HepG2 (cell line): ENCODE data around the gene TGFA. TPM values are rescaled to one million over a fixed set of nuclear protein-coding genes. Genes with fewer than 3 reads are reported as not detected.

ENCODE experiments used
- ATAC-seq: fragments of 200-7000 bp; cut with Tn5 transposase; 3 replicates; pipeline ENCODE4 v1.9.1; 2020; ENCODE audit warnings: mild to moderate bottlenecking, moderate library complexity
- BruUV-seq: library from RNA; stranded (reverse); fragments of 400-500 nt; replicated peaks from 2 replicates; lab custom pipeline; 2021; lab: Mats Ljungman, UMichigan
- CTCF ChIA-PET: fragments of 300-600 bp; formaldehyde crosslinking; extraction: SDS; loops from one replicate; lab custom pipeline; 2021; ENCODE audit warnings: low total read pairs, inconsistent platforms, low intra/inter-chr PET ratio; lab: Yijun Ruan, JAX
- POLR2A ChIA-PET: fragments of 350-600 bp; sonication (Branson Sonifier 250); formaldehyde crosslinking; loops from one replicate; lab custom pipeline; 2020; ENCODE audit warnings: antibody characterized with exemption, inconsistent platforms; lab: Yijun Ruan, JAX
- DNase-seq: peaks from one replicate; pipeline ENCODE4 v3.0.0-alpha.2; 2015; ENCODE audit warnings: low spot score
- FAIRE-seq: peaks from 3 replicates; lab custom pipeline; 2011; peaks lifted over from hg19 to GRCh38; lab: Jason Lieb, UNC
- H2AFZ ChIP-seq: one replicate; pipeline ENCODE4 v1.6.1; 2011; ENCODE audit warnings: low read length, inconsistent platforms
- H3K27ac ChIP-seq: fragments of 300-600 bp; 3 replicates; pipeline ENCODE4 v1.8.0; 2011; ENCODE audit warnings: mixed run types, mild to moderate bottlenecking, mixed read lengths, low read length, inconsistent platforms; ENCODE audit not compliant: insufficient read depth; ENCODE audit errors: extremely low read length
- H3K27me3 ChIP-seq, 2 experiments: fragments of 200-600 bp in 1 of 2; 2 replicates in 1 of 2; 3 replicates in 1 of 2; pipeline versions ENCODE4 v1.6.0 to v1.8.0; 2011; ENCODE audit warnings: low read length in 2 of 2, mild to moderate bottlenecking in 2 of 2, moderate library complexity in 2 of 2, inconsistent platforms in 1 of 2; ENCODE audit not compliant: insufficient read depth in 2 of 2, control insufficient read depth in 1 of 2
- H3K36me3 ChIP-seq, 2 experiments: fragments of 200-600 bp in 1 of 2; replicated peaks in 1 of 2; 2 replicates in 1 of 2; 3 replicates in 1 of 2; pipeline versions ENCODE4 v1.5.1 to v1.8.0; 2011; ENCODE audit warnings: low read length in 2 of 2, inconsistent platforms in 1 of 2; ENCODE audit not compliant: insufficient read depth in 2 of 2, control insufficient read depth in 1 of 2
- H3K4me1 ChIP-seq: 2 replicates; pipeline ENCODE4 v1.5.1; 2012; ENCODE audit warnings: low read length, inconsistent platforms; ENCODE audit not compliant: insufficient read depth
- H3K4me2 ChIP-seq: 2 replicates; pipeline ENCODE4 v1.6.0; 2011; ENCODE audit warnings: low read depth, low read length, inconsistent platforms
- H3K4me3 ChIP-seq, 3 experiments: fragments of 200-600 bp in 1 of 3; sonication (generic), shearing (Covaris generic) in 1 of 3; replicated peaks in 1 of 3; 2 replicates each; pipeline ENCODE4 v1.5.1; 2011 to 2016; ENCODE audit warnings: low read length in 3 of 3, inconsistent platforms in 2 of 3, low read depth in 2 of 3, mild to moderate bottlenecking in 2 of 3, control low read depth in 1 of 3, mixed read lengths in 1 of 3; ENCODE audit not compliant: insufficient read depth in 1 of 3
- H3K79me2 ChIP-seq: one replicate; pipeline ENCODE4 v1.6.1; 2011; ENCODE audit warnings: low read length, inconsistent platforms; ENCODE audit not compliant: insufficient read depth
- H3K9ac ChIP-seq: 2 replicates; pipeline ENCODE4 v1.6.0; 2011; ENCODE audit warnings: mild to moderate bottlenecking, low read depth, low read length, inconsistent platforms; ENCODE audit not compliant: insufficient read depth
- H3K9me3 ChIP-seq: 2 replicates; pipeline ENCODE4 v1.5.1; 2012; ENCODE audit warnings: mild to moderate bottlenecking, low read length
- H4K20me1 ChIP-seq: 2 replicates; pipeline ENCODE4 v1.6.0; 2011; ENCODE audit warnings: inconsistent platforms, mild to moderate bottlenecking, low read length, moderate library complexity; ENCODE audit not compliant: insufficient read depth
- CCDC6 ChIP-seq: sonication (generic); formaldehyde crosslinking; IDR thresholded peaks from 2 replicates; pipeline ENCODE4 v1.8.1; 2022; ENCODE audit warnings: mild to moderate bottlenecking, missing genetic modification reagents, moderate library complexity
- NFYB ChIP-seq: sonication (generic); formaldehyde crosslinking; IDR thresholded peaks from 2 replicates; pipeline ENCODE4 v1.4.0; 2020; ENCODE audit warnings: missing genetic modification reagents
- SIN3A ChIP-seq: IDR thresholded peaks from 2 replicates; pipeline ENCODE4 v1.6.1; 2011; ENCODE audit warnings: low read depth, mild to moderate bottlenecking, control low read depth, low read length, borderline replicate concordance
- ZFP41 ChIP-seq: sonication (generic); formaldehyde crosslinking; IDR thresholded peaks from 2 replicates; pipeline ENCODE4 v1.4.0; 2020; ENCODE audit warnings: mild to moderate bottlenecking, missing genetic modification reagents, borderline replicate concordance
- WGBS: methylation state at CpG from one replicate; pipeline ENCODE4 v1.1.6; 2017; ENCODE audit warnings: low lambda C conversion rate; 5-methylcytosine and 5-hydroxymethylcytosine counted together
- in situ Hi-C: cut with HindIII; loops from 2 replicates; pipeline ENCODE4 v1.10.0; 2017; ENCODE audit warnings: low pct_unique_long_range_greater_than_20kb; ENCODE audit not compliant: extremely low pct_ligation_motif_present
- intact Hi-C: fragments of 100-400 bp; cut with micrococcal nuclease; formaldehyde crosslinking; loops from one replicate; pipeline ENCODE4 v1.10.0; 2022; ENCODE audit not compliant: unreplicated experiment
- polyA plus RNA-seq, 8 experiments: library from polyadenylated mRNA; depleted of rRNA in 3 of 8; stranded (reverse) in 7 of 8; unstranded in 1 of 8; fragments of >200 nt; fragmentation: Illumina TruSeq in 4 of 8; extraction: Trizol in 4 of 8; gene quantifications; 2 replicates each; pipeline versions ENCODE4 v1.2.1 to v1.2.3, GENCODE V29; 2011 to 2016; ENCODE audit warnings: low read depth in 4 of 8, missing spikeins in 1 of 8, mixed read lengths in 1 of 8; ENCODE audit not compliant: insufficient read depth in 1 of 8
- total RNA-seq, 5 experiments: library from RNA; depleted of rRNA; stranded (reverse); fragments of >200 nt; fragmentation: Illumina TruSeq; extraction: Trizol; gene quantifications; 2 replicates each; pipeline ENCODE4 v1.2.3, GENCODE V29; 2016; ENCODE audit warnings: low read depth in 1 of 5
- TF ChIP-seq, protein P1 (sequence below): sonication (generic); formaldehyde crosslinking; IDR thresholded peaks from 2 replicates; pipeline ENCODE4 v1.8.1; 2022; ENCODE audit warnings: low read depth, mild to moderate bottlenecking, missing genetic modification reagents
- TF ChIP-seq, protein P2 (sequence below): fragments of 450-650 bp; IDR thresholded peaks from 2 replicates; pipeline ENCODE4 v1.6.1; 2016
- TF ChIP-seq, protein P3 (sequence below): sonication (generic); formaldehyde crosslinking; IDR thresholded peaks from 2 replicates; pipeline ENCODE4 v1.5.0; 2020; ENCODE audit warnings: mild to moderate bottlenecking, missing genetic modification reagents
- TF ChIP-seq, protein P4 (sequence below): sonication (generic); formaldehyde crosslinking; IDR thresholded peaks from 2 replicates; pipeline ENCODE4 v1.4.0; 2020; ENCODE audit warnings: missing genetic modification reagents

The TGFA gene
- total and polyA plus RNA-seq, 2 of the 13 experiments (the other 11 are each of a cell fraction or from before 2014, with no cell fraction given), result 7.8 to 15.3 TPM

DNA sequence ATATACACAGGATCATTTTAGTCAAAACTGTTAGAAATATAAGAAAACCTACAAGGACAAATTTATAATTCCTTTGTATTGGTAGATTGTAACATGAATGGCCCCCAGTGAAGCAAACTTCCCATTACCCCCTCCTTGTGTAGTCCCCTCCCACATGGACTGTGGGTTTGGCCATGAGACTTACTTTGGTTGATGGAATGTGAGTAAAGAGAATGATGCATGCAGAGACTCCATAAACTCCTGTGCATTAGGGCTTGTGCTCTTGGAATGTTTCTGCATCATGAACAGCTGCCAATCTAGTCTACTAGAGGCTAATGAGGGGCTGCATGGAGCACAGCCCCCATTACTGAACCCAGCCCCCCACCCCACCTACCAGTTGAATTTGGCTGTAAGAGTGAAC, 8.3 kb upstream of the TGFA start:
- POLR2A ChIA-PET, result no interaction called here
- no peak overlapping the region for H2AFZ ChIP-seq
- H3K27ac ChIP-seq, result no peak overlapping the region
- peaks cover 75% of the 10 kb centered on the region for H3K4me1 ChIP-seq
- FAIRE-seq, result no peak
- in situ Hi-C loops, result no loop called here
- CTCF ChIA-PET, result no interaction called here
- H3K79me2 ChIP-seq, result no peaks in the 10 kb centered on the region
- no peak for ATAC-seq
- no peaks in the 10 kb centered on the region for H3K9me3 ChIP-seq
- intact Hi-C loops, result no loop called here
- TF ChIP-seq, protein P1, sequence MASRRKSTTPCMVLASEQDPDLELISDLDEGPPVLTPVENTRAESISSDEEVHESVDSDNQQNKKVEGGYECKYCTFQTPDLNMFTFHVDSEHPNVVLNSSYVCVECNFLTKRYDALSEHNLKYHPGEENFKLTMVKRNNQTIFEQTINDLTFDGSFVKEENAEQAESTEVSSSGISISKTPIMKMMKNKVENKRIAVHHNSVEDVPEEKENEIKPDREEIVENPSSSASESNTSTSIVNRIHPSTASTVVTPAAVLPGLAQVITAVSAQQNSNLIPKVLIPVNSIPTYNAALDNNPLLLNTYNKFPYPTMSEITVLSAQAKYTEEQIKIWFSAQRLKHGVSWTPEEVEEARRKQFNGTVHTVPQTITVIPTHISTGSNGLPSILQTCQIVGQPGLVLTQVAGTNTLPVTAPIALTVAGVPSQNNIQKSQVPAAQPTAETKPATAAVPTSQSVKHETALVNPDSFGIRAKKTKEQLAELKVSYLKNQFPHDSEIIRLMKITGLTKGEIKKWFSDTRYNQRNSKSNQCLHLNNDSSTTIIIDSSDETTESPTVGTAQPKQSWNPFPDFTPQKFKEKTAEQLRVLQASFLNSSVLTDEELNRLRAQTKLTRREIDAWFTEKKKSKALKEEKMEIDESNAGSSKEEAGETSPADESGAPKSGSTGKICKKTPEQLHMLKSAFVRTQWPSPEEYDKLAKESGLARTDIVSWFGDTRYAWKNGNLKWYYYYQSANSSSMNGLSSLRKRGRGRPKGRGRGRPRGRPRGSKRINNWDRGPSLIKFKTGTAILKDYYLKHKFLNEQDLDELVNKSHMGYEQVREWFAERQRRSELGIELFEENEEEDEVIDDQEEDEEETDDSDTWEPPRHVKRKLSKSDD (CRISPR knock-in tag), result no peak
- TF ChIP-seq, protein P2, sequence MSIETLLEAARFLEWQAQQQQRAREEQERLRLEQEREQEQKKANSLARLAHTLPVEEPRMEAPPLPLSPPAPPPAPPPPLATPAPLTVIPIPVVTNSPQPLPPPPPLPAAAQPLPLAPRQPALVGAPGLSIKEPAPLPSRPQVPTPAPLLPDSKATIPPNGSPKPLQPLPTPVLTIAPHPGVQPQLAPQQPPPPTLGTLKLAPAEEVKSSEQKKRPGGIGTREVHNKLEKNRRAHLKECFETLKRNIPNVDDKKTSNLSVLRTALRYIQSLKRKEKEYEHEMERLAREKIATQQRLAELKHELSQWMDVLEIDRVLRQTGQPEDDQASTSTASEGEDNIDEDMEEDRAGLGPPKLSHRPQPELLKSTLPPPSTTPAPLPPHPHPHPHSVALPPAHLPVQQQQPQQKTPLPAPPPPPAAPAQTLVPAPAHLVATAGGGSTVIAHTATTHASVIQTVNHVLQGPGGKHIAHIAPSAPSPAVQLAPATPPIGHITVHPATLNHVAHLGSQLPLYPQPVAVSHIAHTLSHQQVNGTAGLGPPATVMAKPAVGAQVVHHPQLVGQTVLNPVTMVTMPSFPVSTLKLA, result peak; percentile 43; the same call in 1 of the 2 replicates
- TF ChIP-seq, all 625 proteins: peak for 1
- no peak for DNase-seq
- BruUV-seq, result no TSS peak
- Histone ChIP-seq H4K20me1 (no peaks in the 10 kb centered on the region), H3K9ac (no peak overlapping the region), H3K27me3 (no peaks in the 10 kb centered on the region), H3K36me3 (no peaks in the 10 kb centered on the region), H3K4me2 (no peak overlapping the region), H3K4me3 (no peak overlapping the region)

DNA sequence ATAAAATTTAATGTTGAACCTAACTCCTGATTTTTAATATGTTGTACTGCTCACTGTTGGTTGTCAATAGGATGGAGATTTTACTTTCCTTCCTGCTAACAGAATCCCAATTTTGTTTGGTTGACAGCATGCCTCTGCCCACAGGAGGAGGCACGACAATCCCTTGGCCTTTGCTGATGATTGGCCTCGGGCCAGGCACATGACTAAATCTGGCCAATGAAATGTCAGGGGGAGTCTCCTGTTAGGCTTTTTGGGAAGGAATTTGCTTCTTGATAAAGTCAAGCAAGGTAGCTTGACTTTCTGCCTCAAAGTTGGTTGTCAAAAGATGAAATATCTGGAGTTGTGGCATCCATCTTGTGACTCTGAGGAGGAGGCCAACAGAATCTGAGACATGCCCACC, 6.8 kb upstream of the TGFA start:
- CTCF ChIA-PET, result no interaction called here
- TF ChIP-seq, protein P3, sequence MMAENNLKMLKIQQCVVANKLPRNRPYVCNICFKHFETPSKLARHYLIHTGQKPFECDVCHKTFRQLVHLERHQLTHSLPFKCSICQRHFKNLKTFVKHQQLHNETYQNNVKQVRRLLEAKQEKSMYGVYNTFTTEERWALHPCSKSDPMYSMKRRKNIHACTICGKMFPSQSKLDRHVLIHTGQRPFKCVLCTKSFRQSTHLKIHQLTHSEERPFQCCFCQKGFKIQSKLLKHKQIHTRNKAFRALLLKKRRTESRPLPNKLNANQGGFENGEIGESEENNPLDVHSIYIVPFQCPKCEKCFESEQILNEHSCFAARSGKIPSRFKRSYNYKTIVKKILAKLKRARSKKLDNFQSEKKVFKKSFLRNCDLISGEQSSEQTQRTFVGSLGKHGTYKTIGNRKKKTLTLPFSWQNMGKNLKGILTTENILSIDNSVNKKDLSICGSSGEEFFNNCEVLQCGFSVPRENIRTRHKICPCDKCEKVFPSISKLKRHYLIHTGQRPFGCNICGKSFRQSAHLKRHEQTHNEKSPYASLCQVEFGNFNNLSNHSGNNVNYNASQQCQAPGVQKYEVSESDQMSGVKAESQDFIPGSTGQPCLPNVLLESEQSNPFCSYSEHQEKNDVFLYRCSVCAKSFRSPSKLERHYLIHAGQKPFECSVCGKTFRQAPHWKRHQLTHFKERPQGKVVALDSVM (CRISPR knock-in tag), result no peak
- TF ChIP-seq SIN3A (no peak), CCDC6 (CRISPR knock-in tag) (no peak), NFYB (peak; percentile 69), ZFP41 (CRISPR knock-in tag) (no peak)
- TF ChIP-seq, protein P4, sequence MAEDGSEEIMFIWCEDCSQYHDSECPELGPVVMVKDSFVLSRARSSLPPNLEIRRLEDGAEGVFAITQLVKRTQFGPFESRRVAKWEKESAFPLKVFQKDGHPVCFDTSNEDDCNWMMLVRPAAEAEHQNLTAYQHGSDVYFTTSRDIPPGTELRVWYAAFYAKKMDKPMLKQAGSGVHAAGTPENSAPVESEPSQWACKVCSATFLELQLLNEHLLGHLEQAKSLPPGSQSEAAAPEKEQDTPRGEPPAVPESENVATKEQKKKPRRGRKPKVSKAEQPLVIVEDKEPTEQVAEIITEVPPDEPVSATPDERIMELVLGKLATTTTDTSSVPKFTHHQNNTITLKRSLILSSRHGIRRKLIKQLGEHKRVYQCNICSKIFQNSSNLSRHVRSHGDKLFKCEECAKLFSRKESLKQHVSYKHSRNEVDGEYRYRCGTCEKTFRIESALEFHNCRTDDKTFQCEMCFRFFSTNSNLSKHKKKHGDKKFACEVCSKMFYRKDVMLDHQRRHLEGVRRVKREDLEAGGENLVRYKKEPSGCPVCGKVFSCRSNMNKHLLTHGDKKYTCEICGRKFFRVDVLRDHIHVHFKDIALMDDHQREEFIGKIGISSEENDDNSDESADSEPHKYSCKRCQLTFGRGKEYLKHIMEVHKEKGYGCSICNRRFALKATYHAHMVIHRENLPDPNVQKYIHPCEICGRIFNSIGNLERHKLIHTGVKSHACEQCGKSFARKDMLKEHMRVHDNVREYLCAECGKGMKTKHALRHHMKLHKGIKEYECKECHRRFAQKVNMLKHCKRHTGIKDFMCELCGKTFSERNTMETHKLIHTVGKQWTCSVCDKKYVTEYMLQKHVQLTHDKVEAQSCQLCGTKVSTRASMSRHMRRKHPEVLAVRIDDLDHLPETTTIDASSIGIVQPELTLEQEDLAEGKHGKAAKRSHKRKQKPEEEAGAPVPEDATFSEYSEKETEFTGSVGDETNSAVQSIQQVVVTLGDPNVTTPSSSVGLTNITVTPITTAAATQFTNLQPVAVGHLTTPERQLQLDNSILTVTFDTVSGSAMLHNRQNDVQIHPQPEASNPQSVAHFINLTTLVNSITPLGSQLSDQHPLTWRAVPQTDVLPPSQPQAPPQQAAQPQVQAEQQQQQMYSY (CRISPR knock-in tag), result no peak
- FAIRE-seq (no peak), DNase-seq (no peak), ATAC-seq (no peak)
- POLR2A ChIA-PET, result no interaction called here
- no peak overlapping the region for H3K4me2 ChIP-seq
- no TSS peak for BruUV-seq
- no peaks in the 10 kb centered on the region for H3K27me3 ChIP-seq
- no peak overlapping the region for H3K9ac ChIP-seq
- H3K36me3 ChIP-seq, result no peaks in the 10 kb centered on the region
- H3K4me3 ChIP-seq, result no peak overlapping the region
- in situ Hi-C loops, result no loop called here
- H4K20me1 ChIP-seq, result no peaks in the 10 kb centered on the region
- peaks cover 69% of the 10 kb centered on the region for H3K4me1 ChIP-seq
- no peak overlapping the region for H3K27ac ChIP-seq
- WGBS, result 70% methylated on average over 2 of the region's 2 CpGs
- H2AFZ ChIP-seq, result no peak overlapping the region
- H3K9me3 ChIP-seq, result no peaks in the 10 kb centered on the region
- intact Hi-C loops, result no loop called here
- no peaks in the 10 kb centered on the region for H3K79me2 ChIP-seq
